ENCODE data around the gene TRAM2.

Gene TRAM2

DNA sequence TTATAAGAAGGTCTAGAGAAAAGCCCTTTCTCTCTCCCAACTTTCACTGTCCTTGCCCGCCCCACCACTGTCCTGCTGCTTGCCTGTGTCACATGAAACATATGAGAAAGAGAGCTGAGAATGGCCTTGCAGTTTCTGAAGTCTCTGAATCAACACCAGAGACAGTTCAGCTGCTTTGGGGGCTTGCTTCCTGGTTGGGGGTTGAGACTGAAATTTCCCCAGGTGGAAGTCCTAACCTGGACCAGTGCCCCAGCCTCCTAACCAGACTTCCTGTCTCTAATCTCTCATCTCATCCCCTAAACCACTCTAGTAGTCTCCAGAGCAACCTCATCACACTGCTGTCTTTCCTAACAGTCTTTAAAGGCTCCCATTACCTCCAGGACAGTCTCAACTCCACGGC is 10.7 kb downstream of the TRAM2 start:
- DNase-seq = no peak

DNA sequence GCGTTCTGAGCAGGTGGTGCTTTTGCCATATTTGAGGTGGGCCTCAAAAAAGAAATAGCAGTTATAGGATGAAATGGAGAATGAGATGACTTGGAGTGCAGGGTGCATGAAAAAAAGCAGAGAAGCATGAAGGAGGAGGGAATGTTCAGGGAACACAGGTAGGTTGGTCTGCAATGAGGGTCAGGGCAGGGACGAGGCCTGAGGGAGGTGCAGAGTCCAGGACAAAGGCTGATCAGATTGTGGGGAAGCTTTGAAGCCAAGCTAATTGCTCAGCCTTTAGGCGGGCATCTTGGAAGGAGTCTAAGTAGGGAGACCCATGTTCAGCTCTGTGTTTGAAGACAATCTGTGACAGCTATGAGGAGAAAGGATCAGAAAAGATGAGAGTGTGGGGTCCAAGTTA is 12.0 kb downstream of the TRAM2 start:
- DNase-seq = no peak

DNA sequence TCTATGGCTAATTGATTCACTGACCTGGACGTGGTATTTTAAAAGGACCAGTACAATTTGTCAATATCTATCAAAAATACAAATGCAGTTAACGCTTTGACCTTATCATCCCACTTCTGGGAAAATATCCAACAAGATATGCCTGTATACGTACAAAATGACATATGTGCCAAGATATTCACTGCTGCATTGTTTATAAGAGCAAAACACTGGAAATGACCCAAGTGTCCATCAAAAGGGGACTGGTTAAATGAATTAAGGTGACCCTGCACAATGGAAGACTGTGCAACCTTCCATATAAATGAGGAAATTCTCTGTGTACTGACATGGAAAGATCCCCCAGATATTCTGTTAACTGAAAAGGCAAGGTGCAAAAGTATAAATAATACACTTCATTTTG is 13.9 kb downstream of the TRAM2 start:
- no peak for DNase-seq

DNA sequence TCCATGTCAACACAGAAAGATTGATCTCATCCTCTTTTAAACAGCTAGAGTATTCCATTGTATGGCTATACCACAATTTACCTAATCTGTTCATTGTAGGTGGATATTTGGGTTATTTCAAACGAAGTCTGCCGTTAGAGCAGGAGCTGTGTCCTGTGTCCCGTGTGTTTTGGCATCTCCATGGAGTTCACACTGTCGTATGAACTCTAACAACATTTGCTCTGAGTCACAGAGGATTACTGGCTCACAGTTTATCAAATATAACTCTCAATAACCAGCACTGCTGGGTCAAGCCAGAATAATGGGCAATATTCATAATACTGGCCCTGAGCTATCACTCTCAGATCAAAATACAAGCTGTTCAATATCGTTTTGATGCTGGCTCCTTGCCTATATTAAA is 16.4 kb downstream of the TRAM2 start:
- DNase-seq = no peak

DNA sequence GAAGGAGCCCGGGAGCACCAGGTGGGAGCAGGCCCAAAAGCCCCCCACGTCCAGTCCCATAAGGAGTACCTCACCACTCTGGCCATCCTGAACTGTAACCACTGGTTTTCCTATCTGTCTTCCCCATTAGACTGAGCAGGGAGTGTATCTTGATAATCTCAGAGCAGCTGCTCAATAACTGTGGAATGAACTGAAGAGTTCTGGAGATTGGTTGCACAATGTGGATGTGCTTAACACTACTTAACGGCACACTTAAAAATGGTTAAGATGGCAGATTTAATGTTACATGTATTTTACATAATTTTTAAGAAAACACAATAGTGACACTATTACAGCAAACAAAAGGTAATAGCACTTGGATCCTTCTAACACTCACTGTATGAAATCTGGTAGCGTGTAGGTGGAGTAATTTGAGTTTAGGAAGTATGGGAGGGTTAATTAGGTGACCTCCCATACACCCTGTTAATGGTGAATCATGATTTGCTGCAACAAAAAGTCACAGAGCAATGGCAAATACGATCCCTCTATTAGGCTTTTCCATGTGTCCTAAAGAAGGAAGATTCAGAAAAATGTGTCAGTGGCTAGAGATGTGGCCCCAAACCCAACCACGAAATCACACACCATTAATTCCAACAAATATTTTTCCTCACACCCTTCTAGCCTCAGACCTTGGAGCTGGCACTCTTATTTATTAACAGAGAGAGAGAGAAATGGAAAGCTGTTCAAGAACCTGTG is 18.4 kb downstream of the TRAM2 start:
- DNase-seq = no peak

DNA sequence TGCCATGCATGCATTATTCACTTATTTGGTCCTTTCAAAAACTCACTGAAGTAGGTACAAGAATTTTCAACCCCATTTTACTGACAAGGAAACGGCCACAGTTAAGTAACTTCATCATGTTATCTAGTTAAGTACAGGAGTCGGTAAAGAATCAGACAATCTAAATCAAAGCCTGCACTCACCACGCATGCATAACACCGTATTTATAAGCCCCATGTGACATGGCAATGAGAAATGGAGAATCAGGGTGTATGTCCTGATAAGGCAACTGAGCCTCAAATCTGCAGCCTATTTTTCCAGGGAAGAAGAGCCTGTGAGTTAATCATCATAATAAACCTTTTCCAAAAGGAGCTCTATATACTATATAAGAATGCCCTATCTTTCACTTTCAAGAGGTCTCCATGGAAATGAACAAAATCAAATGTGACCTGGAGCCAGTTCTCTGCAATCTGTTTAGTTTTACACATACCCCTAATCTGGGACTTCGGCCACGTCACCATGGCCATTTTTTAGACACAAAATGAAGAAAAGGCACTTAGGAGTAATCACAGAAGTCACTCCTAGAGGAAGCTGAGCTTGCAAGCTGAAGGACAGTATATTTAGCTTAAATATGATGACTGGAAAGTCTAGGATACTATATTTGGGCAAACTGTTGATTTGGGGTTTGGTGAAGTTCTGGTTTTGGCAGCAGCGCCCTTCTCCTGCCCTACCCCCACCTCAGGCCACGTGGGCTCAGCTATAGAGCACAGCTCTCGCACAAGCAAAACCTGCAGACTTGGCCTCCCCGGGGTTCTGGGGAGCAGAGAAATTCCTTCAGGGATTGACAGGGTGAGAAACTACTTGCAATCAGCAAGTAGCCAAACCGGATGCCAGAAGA is 19.2 kb downstream of the TRAM2 start:
- DNase-seq = no peak

DNA sequence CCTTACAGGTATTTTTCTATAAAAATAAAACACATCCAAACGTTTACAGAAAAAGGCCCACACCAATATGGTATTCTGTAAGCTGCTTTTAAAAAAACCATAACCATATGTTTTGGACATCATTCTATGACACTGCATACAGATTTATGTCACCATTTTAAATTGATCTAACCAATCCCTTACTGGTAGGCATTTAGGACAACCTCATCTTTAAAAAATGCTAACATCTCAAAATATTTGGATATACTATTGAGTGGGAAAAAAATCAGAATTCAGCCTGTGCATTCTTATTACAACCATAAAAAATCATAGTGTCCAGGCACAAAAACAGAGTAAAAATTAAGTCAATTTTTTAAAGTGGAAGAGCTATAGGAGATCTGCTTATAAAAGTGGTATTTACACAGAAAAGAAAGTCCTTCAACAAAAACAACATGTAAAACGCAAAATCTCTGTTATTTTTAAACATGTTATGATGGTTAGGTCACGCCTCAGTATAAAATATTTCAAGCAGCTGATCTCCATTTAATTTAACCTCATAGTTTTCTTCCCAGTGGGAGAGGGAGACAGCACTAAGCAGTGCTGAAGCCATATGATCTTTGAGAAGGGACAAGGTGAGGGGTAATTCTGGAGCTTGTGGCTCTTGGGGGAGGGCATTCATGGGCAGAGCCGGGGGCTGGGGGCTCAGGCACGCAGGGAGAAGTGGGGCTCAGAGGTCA is 21.2 kb downstream of the TRAM2 start:
- DNase-seq = no peak

DNA sequence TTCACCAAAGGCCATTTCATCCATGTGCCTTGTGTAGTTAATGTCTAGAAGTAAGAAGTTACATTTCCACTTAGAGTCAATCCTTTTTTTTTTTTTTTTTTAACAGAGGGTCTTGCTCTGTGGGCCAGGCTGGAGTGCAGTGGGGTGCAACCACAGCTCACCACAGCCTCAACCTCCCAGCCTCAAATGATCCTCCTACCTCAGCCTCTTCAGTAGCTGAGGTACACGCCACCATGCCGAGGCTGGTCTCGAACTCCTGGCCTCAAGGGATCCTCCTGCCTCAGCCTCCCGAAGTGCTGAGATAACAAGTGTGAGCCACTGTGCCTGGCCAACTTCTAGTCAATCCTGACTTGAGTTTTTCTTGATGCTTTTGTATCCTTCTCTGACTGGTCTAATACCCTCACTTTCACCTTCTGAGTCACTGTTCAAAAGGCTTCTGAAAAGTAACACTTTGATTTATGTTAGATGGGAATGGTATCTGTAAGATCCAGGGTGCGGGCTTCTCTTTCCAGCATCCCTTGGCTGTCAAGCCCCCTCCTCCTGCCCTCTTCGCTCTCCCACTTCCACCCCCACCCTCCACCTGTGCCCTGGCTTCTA is 22.1 kb downstream of the TRAM2 start:
- DNase-seq = no peak

DNA sequence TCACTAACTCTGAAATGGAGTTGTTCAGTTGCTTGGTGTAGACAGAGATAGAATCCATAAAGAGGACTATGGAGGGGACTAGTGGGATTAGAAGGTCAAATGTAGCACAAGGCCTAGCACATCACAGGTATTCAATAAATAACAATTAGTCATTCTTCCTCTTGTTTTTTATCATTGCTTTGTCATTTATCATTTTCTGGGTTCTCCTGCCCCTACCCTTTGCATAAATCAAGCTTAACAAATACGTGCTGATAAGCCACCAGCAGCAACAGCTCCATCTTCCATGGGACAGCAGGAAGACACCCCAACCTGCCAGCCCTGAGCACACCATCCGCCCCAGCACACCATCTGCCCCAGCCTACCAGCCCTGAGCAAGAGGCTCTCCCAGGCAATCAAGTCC is 23.1 kb downstream of the TRAM2 start:
- DNase-seq = no peak

DNA sequence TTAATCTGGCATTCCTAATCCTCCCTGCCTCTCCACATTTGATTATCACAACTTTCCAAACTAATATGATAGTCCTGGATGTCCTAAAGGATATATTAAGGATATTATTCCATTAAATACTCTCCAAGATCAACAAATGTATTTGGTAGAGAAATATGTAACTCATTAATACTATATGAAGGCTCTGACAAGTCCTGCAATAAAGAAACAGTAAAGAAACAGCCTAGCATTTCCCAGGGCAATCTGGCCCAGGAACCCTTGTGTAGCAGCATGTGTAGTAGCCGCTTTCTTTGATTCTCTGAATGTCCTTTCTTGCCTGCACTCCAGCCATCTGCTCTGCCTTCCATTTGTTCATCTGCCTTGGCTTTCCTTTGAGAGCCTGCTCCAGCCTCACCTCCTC is 23.7 kb downstream of the TRAM2 start:
- DNase-seq = no peak

DNA sequence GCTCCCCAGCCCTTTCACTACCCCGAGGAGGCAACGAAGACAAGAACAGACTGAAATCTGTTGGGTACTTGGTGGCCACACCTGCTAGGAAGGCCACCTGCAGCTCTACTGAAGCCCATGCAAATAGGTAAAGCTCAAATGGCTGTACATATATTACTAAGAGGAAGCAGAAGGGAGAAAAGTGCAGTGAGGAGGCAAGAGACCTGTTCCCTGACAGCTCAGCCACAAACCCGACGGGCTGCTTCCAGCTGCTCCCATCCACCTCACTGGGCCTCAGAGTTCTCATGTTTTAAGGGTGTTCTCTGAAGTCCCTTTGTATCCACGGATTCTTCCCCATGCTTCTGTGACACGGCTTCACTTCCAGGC is 24.6 kb downstream of the TRAM2 start:
- DNase-seq = no peak

DNA sequence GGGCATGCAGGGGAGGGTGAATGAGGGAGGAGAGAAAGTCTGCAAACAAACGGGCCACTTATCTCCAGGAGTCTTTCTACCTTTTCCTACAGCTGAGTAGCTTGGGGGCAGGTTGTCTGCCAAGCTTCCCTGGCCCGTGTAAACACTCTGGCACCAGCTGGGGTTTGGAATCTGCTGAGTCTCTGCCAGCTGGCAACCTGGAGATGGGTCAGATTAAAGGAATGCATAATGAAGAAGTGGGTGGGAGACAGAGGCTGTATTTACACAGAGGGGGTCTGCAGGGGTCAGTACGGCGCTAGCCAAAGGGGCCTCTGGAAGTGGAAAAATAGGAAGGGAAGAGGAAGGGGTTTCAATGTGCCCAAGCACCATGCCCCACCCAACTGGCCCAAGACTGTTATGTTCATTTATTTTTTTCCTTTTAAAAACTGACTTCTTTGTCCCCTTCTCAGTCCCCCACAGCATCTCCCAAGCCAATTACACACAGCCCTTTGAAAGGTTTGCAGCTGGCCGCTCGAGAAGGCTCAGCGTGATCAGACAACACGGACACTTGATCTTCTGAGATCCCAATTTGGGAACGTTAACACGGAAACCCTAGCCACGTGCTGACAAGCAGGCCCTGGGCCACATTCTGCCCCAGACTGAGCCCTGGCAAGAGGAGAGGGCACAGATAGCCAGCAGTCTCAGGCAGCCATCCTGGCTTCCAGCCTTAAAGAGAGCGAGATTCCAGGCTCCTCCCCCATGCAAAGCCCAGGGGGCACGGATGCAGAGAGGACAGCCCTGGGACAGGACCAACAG is 25.2 kb downstream of the TRAM2 start:
- DNase-seq = no peak

DNA sequence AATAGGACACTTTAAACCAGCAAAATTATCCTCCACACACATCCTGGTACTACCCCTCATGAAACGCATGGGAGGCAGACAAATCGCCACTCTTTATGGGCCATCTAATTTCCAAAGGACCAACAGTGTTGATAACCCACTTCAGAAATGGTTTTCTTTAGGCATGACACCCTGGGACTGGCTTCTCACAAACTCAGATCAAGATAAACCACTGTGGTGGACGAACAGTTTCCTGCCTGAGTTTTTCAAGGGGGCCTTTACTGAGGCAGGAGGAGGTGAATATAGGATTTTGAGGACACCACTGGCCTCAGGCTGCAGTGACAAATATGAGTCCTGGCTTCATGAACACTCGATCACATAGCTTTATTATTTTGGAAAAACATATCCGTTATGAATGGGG is 26.0 kb downstream of the TRAM2 start:
- DNase-seq = no peak

DNA sequence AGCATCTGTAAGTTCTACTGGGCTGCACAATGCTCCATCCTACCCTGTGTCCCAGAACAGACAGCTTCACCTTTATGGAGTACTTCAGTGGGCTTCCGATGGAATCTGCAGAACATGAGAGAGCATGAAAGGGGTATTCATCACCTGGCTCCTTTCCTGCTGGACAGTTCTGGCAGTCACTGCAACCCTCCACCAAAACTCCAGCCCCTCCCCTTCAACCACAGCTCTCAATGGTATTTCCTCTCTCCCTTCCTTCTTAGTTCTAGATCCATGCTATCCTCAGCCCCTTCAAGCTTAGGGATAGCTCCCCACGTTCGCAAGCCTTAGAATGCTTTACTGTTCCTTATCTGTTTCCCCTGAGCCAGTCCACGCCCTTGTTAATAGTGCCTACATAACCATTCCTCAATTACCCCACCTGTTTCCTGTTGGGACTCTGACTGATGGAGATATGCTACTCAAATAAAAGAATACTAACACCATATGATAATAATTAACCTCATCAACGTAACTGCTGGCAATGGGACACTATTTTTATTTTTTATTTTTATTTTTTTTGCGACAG is 26.8 kb downstream of the TRAM2 start:
- DNase-seq = no peak

DNA sequence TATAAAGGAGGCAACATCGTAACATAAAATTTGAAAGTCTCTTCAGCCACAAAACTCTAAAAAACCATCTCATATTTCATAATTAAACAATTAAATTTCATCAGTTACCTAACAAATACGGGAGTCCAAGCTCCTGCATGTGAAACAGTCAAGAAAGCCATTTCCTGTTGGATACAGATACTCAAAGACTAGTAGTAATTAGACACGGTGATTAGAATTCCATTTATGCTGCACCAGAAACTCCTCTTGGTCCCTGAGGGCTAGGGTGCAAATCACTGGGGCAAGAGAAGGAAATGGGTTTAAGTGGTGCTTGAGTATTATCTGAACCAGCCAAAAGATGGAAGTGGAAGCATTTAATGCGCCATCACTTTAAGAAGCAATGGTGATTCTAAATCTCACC is 27.4 kb downstream of the TRAM2 start:
- DNase-seq = peak; percentile 63

DNA sequence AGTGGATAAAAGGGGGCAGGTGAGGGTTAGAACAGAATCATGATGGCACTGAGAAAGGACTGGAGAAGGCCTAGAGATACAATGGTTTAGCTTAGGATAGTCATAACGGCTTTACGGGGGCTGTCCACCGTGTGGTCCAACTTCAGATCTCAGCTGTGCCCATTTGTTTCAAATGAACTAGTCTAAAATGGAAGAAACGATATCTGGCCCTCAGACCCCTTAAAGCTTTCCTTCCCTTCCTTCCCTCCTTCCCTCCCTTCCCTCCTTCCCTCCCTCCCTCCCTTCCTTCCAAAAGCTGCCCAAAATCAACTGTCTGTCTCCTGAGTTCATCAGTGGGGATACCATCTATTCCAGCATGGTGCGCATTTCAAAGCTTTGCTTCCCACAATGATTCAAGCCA is 27.9 kb downstream of the TRAM2 start:
- no peak for DNase-seq

DNA sequence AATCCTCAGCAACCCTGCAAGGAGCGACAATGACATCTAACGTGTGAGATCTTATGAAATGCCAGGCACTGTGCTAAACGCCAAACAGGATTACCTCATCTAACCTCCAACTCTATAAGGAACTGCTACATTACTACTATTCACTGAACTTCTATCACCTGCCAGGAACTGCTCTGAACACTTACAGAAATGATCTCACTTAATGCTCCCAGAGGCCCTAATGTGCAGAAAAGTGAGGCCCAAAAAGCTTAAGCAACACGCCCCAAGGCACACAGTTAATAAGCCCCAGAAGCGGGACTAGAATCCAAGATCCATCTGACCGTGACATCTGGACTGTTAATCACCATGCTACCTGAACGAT is 28.5 kb downstream of the TRAM2 start:
- no peak for DNase-seq

DNA sequence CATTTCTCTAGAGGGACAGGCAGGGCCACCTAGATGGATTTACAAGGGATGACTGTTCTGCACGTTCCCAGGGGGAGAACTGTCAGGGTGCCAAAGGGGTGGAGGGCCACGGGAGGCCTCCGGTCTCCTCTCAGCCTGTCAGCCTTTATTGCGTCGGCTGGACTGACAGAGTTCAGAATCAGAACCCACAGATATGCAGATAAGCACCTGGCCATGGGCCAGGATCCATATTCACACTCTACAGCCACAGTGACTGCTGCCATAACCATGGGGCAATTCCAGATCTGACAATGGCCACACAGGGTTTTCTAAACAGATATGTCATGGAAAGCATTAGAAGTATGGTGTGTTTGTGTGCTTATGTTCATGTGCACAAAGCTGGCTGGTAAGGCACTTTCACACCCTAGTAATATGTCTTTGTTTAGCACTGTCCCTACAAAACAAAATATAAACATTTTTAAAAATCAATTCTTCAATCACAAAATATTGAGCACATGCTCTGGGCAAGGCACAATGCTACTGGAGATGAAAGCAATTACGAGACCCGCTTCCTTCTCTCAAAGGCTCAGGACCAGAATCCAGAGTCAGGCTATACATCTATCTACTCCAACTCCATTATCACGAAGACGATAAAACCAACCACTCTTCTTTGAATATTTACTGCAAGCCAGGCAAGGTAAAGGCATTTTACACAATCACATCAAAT is 29.1 kb downstream of the TRAM2 start:
- no peak for DNase-seq

DNA sequence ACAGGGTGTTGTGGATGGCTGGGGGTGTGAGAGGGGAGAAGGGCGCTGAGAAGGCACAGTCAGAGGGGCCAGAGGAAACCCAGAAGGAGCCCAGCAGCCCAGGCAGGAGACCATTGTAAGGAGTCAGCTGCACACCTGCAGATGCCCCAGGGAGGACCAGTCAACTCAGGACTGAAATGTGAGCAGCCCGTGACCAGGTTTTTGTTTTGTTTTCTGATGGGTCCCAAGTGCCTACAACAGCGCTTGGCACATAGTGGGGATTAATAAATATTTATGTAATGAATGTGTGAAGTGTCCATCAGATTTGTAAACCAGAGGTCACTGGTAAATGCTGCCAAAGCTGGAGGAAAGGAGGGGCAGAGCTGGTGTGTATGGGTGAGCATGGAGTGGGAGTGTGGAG is 30.2 kb downstream of the TRAM2 start:
- no peak for DNase-seq

DNA sequence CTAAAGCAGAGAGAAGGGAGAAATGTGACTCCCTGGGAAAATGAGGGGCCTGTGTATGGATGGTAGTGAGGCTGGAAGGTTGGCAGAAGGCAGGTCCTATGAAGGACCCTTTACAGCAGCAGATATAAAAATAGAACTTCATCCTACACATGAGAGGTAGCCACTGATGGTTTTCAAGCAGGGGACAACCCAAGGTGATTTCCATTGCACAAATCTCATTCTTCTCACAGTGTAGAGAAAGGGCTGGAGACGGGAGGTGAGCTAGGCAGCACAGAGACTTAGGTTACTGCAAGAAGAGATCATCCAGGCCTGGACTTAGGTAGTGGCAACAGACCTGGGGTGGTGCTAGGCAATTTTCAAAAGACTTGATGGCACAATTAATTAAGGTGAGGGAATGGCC is 30.7 kb downstream of the TRAM2 start:
- no peak for DNase-seq

DNA sequence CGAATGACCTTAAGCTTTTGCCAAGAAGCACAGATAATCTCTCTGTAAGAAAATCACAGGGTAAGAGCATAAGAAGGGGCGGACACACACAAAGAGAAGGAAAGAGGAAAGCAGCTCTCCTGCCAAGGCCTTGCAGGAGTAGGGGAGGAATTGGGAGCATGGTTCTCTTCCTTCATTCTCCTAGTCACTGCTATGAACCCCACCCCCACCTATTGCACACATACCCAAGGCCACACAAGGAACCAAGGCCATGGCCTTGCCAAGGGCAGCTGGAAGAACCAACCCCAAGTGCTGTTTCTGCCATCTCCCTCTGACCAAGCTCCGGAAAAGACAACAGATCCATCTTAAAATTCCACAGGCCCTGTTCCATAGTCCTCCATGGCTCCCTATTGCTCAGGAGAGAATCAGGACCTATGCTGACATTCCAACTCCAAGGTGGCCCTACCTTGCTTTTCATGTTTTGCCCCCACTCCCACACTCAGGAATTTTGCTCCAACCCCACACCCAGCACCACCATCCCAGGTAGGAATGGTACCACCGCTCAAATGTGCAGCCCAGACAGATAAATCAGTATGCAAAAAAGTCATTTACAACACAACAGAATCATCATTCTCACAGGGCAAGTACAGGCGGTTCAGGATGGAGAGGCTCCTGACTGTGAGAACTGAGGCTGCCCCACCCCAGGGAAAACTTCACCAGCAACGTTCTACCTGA is 31.3 kb downstream of the TRAM2 start:
- no peak for DNase-seq

All from NCI-H1436 (cell line).